ENCODE results near the gene ENTPD1. TPM values are rescaled to one million over a fixed set of nuclear protein-coding genes. Genes with fewer than 3 reads are reported as not detected.
A peak's percentile ranks its signal among the peaks of the same experiment; 100 is the strongest.
"Not testable (repeated sequence)": the region's sequence is repeated elsewhere in the genome, so short reads cannot be mapped to it uniquely, and the experiment has no call there.

ENTPD1 gene
- polyA plus RNA-seq, 4 donors, result 12.6 to 23.5 (median 23.2) TPM

- no peak for DNase-seq (ENCODE audit: low read depth in 4 of 4, low spot score in 3 of 4)
Observed at GRCh38 chr10:95792874-95793285, 36.9 kb downstream of the ENTPD1 start.

- no peak for DNase-seq (ENCODE audit: low read depth in 4 of 4, low spot score in 3 of 4)
Observed at GRCh38 chr10:95793401-95794045, 37.6 kb downstream of the ENTPD1 start.

- no peak for DNase-seq (ENCODE audit: low read depth in 4 of 4, low spot score in 3 of 4)
Observed at GRCh38 chr10:95794195-95794594, 38.2 kb downstream of the ENTPD1 start.

- no peak for DNase-seq (ENCODE audit: low read depth in 4 of 4, low spot score in 3 of 4)
Observed at GRCh38 chr10:95795602-95796001, 39.6 kb downstream of the ENTPD1 start.

GRCh38 chr10:95796504-95796903 is 40.5 kb downstream of the ENTPD1 start:
- DNase-seq (ENCODE audit: low read depth in 4 of 4, low spot score in 3 of 4), result no peak

- no peak for DNase-seq (ENCODE audit: low read depth in 4 of 4, low spot score in 3 of 4)
Observed at GRCh38 chr10:95798096-95798855, 42.3 kb downstream of the ENTPD1 start.

- not testable (repeated sequence) for DNase-seq (ENCODE audit: low read depth in 4 of 4, low spot score in 3 of 4)
Observed at GRCh38 chr10:95800286-95800685, 44.3 kb downstream of the ENTPD1 start.

GRCh38 chr10:95806687-95807380 is 50.9 kb downstream of the ENTPD1 start:
- not testable (repeated sequence) for DNase-seq (ENCODE audit: low read depth in 4 of 4, low spot score in 3 of 4)

GRCh38 chr10:95808705-95809308 is 52.8 kb downstream of the ENTPD1 start:
- DNase-seq (ENCODE audit: low read depth in 4 of 4, low spot score in 3 of 4), result not testable (repeated sequence)

GRCh38 chr10:95809370-95810197 is 53.6 kb downstream of the ENTPD1 start:
- DNase-seq (ENCODE audit: low read depth in 4 of 4, low spot score in 3 of 4), result no peak

GRCh38 chr10:95810198-95810976 is 54.4 kb downstream of the ENTPD1 start:
- DNase-seq (ENCODE audit: low read depth in 4 of 4, low spot score in 3 of 4), result no peak

GRCh38 chr10:95813054-95813685 is 57.2 kb downstream of the ENTPD1 start:
- DNase-seq (ENCODE audit: low read depth in 4 of 4, low spot score in 3 of 4), result no peak

GRCh38 chr10:95814011-95814727 is 58.2 kb downstream of the ENTPD1 start:
- DNase-seq (ENCODE audit: low read depth in 4 of 4, low spot score in 3 of 4), result peak in 1 of 4 donors; percentile 17

GRCh38 chr10:95815133-95815532 is 59.2 kb downstream of the ENTPD1 start:
- no peak for DNase-seq (ENCODE audit: low read depth in 4 of 4, low spot score in 3 of 4)

GRCh38 chr10:95815701-95816240 is 59.8 kb downstream of the ENTPD1 start:
- DNase-seq (ENCODE audit: low read depth in 4 of 4, low spot score in 3 of 4), result no peak

GRCh38 chr10:95818010-95818409 is 62.0 kb downstream of the ENTPD1 start:
- DNase-seq (ENCODE audit: low read depth in 4 of 4, low spot score in 3 of 4), result no peak

- DNase-seq (ENCODE audit: low read depth in 4 of 4, low spot score in 3 of 4), result no peak
Observed at GRCh38 chr10:95818668-95819067, 62.7 kb downstream of the ENTPD1 start.

All from left renal pelvis (tissue), 4 donors.